ENCODE measurements around the gene JPH2.

DNA sequence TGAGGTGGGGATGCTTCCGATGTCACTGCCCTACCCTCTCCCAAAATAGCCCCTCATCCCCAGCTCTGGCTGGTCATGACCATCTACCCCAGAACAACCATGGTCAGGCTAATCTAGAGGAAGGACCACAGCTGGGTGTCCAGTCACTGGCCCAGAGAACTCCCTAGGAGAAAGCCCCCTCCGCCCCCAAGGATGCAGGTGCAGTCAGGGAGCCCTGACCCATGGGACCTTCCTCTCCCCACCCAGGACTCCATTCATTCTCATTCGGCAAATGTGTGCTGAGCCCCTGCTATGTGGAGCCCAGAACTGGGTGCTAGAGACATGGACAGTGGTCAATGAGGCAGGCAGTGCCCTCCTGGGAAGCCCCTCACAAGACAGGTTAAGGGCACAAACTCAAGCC, 60.5 kb downstream of the JPH2 start:
- TF ChIP-seq, protein P1, sequence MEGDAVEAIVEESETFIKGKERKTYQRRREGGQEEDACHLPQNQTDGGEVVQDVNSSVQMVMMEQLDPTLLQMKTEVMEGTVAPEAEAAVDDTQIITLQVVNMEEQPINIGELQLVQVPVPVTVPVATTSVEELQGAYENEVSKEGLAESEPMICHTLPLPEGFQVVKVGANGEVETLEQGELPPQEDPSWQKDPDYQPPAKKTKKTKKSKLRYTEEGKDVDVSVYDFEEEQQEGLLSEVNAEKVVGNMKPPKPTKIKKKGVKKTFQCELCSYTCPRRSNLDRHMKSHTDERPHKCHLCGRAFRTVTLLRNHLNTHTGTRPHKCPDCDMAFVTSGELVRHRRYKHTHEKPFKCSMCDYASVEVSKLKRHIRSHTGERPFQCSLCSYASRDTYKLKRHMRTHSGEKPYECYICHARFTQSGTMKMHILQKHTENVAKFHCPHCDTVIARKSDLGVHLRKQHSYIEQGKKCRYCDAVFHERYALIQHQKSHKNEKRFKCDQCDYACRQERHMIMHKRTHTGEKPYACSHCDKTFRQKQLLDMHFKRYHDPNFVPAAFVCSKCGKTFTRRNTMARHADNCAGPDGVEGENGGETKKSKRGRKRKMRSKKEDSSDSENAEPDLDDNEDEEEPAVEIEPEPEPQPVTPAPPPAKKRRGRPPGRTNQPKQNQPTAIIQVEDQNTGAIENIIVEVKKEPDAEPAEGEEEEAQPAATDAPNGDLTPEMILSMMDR (IDR thresholded peaks at IDR 0.05; ENCODE audit: borderline replicate concordance, extremely low read depth, low read length, poor library complexity, severe bottlenecking) = no peak
- TF ChIP-seq EZH2 (IDR thresholded peaks at IDR 0.05; ENCODE audit: borderline replicate concordance, low read depth, low read length, severe bottlenecking) = no peak
